GM18498 (cell line): ENCODE data around the gene TSEN2.
A peak's percentile ranks its signal among the peaks of the same experiment; 100 is the strongest.
"Not testable (repeated sequence)": the region's sequence is repeated elsewhere in the genome, so short reads cannot be mapped to it uniquely, and the experiment has no call there.

Experiments used
- ATAC-seq: cut with Tn5 transposase; IDR thresholded peaks from one replicate; pipeline ENCODE4 v1.9.1; 2021; ENCODE audit warnings: mild to moderate bottlenecking, moderate library complexity; ENCODE audit not compliant: unreplicated experiment

TSEN2 gene

GRCh38 chr3:12484198-12484982 is at the start of gene TSEN2:
Gene TSEN2 (plus strand): TSS chr3:12484480. CDS start chr3:12489801, 5,321 bp downstream.
- ATAC-seq = peak; percentile 93

DNA sequence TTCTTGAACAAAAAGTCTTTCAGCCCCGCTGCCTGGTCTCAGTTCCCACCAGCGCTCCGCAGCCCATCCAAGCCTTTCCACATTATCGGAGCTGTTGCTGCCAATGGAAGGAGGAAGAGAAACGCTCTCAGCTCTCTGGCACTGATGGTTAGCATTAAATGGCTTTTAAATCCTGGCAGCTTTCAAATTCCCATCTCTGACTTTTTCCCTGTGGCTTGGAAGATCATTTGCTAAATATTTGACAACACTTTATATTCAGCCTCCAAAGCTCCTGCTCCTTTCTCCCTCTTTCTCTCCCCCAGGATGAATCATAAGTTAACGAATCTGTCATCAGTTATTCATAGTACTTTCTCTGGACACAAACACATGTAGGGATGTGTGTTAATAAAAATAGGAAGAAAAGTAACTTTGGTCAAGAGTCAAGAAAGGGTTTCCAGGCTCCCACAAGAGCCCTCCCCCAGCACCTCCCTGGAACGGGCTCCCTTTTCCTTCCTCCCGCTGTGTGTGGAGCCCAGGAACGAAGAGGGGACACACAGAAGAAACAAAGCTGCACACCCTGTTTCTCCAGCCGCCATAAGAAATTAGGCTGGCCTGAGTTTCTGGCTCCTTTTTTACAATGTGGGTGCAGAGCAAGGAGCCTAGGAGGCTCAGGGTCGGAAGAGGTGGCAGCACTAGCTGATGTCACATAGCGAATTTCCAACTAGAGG is 47.6 kb upstream of the TSEN2 start:
- ATAC-seq = no peak

GRCh38 chr3:12437221-12437605 is 47.1 kb upstream of the TSEN2 start:
- no peak for ATAC-seq

DNA sequence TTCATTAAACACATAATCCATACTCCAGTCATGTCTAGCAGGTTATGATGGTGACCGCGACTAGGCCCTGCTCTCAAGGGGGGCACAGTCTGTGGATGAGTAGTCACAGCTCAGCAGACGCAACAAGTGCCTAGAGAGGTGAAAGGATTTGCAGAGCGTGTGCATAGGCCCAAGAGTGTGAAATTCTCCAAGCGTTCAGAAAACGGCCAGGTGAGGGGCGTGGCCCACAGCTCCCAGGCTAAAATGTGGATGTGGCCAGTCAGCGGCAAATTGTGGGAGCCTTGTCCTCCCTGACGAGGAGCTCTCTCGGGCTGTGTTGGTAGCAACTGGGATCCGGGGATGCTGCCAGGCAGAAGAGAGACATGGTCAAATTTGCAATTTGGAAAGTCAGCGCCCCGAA is 46.4 kb upstream of the TSEN2 start:
- ATAC-seq = no peak

DNA sequence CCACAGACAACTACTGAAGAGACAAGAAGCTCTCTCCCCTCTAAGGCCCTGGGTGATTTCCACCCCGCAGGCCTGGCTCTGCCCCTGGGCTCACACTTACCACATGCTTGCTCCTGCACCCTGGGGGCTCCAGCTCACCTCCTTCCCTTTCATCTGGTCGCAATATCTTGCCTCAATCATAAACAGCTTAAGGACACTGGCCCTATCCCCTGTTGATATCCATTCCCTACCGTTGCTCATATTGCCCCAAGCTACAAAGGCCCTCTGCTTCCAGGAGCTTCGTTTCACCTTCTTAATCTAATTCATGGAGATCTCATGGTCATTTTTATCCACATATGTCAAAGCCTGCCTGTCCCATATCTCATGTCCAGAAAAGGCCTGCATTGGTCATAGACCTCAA is 46.0 kb upstream of the TSEN2 start:
- no peak for ATAC-seq

- no peak for ATAC-seq
Measured at GRCh38 chr3:12439161-12439940, 44.9 kb upstream of the TSEN2 start.

DNA sequence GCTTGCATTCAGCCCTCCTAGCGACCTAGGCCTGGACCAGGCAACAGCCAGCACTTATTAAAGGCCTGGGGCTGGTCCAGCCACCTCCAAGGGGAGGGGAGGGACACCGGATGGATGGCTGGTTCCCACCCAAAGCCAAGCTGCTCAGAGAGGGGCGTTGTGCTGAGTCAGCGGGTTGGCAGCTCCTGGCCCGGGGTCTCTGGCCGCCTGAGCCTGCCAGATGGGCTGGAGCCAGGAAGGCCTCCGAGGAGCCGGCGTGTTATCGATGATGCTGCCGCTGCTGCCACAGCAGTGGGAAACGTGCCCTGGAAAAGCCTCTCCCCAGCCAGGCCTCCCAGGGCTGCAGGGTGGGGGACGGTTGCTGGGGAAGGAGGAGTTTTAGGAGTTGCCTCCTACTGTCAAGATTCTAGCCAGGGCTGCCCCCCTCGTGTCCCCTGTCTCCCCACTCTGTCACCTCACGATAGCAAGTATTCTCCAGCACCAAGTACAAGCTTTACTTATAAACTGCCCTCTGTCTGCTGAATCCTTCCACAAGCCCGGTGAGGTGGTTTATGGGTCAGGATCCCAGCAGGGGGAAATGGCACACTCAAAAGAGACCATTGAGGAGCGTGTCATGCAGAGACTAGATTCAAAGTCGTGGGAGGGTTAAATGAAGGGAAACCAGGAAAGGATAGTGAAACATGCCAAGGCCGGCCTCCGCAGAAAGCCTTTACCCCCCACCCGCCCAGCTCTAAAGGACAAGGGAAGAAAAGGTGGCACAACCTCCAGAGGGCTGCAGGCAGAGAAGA is 43.2 kb upstream of the TSEN2 start:
- no peak for ATAC-seq

GRCh38 chr3:12442654-12443501 is 41.4 kb upstream of the TSEN2 start:
- ATAC-seq = no peak

- ATAC-seq = no peak
Measured at GRCh38 chr3:12443781-12444522, 40.3 kb upstream of the TSEN2 start.

- no peak for ATAC-seq
Measured at GRCh38 chr3:12444582-12445471, 39.5 kb upstream of the TSEN2 start.

- no peak for ATAC-seq
Measured at GRCh38 chr3:12445523-12446240, 38.6 kb upstream of the TSEN2 start.

DNA sequence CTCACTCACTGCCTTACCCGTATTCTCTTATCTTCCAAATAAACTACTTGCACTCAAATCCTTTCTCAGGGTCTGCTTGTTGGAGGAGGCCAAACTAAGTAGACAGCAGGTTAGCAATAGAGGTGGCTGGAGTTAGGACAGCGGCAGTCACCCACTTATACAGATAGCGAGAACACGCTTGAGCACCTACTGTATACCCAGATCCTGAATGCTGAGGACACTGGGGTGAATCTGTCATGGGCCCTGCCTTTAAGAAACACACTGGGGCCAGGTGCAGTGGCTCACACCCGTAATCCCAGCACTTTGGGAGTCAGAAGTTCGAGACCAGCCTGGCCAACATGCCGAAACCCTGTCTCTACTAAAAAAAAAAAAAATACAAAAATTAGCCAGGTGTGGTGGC is 38.0 kb upstream of the TSEN2 start:
- ATAC-seq = no peak

DNA sequence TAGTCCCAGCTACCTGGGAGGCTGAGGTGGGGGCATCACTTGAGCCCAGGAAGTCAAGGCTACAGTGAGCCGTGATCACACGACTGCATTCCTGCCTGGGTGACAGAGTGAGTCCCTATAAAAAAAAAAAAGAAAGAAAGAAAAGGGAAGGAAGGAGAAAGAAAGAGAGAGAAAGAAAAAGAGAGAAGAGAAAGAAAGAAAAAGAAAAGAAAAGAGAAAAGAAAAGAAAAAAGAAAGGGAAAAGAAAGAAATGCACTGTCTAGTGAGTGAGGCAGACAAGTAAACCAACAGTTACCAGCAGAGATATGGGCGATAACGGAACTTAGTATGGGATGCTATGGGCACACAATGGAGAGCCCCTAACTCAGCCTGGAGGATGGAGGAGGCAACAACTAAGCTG is 37.2 kb upstream of the TSEN2 start:
- no peak for ATAC-seq

DNA sequence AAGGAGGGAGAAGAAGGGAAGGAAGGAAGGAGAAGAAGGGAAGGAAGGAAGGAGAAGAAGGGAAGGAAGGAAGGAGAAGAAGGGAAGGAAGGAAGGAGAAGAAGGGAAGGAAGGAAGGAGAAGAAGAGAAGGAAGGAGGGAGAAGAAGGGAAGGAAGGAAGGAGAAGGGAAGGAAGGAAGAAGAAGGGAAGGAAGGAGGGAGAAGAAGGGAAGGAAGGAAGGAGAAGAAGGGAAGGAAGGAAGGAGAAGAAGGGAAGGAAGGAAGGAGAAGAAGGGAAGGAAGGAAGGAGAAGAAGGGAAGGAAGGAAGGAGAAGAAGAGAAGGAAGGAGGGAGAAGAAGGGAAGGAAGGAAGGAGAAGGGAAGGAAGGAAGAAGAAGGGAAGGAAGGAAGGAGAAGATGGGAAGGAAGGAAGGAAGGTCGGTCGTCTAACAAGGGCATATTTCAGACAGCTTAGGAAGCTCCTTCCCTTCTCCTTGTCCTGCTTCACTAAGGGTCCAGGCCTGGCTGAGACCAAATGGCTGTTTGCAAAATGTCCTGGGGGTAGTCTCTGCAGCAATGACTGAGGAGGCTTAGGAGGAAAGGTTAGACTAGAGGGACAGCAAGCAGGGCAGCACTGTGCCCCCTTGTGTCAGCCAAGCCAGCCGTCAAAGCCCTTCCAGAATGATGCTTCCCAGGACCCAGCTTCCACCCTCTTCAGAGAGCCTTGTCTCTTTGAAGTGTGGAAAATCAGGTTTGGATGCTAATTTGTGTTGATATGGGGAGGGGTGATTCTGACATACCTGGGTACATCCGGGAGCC is 35.7 kb upstream of the TSEN2 start:
- not testable (repeated sequence) for ATAC-seq

GRCh38 chr3:12449889-12450682 is 34.2 kb upstream of the TSEN2 start:
- no peak for ATAC-seq

- ATAC-seq = no peak
Measured at GRCh38 chr3:12451481-12451880, 32.8 kb upstream of the TSEN2 start.
